Measurements from ENCODE around the gene FOXN3.

- TF ChIP-seq, protein P1, sequence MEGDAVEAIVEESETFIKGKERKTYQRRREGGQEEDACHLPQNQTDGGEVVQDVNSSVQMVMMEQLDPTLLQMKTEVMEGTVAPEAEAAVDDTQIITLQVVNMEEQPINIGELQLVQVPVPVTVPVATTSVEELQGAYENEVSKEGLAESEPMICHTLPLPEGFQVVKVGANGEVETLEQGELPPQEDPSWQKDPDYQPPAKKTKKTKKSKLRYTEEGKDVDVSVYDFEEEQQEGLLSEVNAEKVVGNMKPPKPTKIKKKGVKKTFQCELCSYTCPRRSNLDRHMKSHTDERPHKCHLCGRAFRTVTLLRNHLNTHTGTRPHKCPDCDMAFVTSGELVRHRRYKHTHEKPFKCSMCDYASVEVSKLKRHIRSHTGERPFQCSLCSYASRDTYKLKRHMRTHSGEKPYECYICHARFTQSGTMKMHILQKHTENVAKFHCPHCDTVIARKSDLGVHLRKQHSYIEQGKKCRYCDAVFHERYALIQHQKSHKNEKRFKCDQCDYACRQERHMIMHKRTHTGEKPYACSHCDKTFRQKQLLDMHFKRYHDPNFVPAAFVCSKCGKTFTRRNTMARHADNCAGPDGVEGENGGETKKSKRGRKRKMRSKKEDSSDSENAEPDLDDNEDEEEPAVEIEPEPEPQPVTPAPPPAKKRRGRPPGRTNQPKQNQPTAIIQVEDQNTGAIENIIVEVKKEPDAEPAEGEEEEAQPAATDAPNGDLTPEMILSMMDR (IDR thresholded peaks at IDR 0.05), result no peak
- TF ChIP-seq EP300 (IDR thresholded peaks at IDR 0.05; ENCODE audit: low read depth) (no peak), POLR2AphosphoS5 (IDR thresholded peaks at IDR 0.05) (no peak), POLR2A (IDR thresholded peaks at IDR 0.05) (no peak)
Observed at GRCh38 chr14:89128311-89129026, 288.6 kb downstream of the FOXN3 start.

All from transverse colon (tissue), 4 donors.